GM18867 (cell line): ENCODE measurements around the gene GALNT2.

ENCODE experiments used
- ATAC-seq: cut with Tn5 transposase; IDR thresholded peaks from one replicate; pipeline ENCODE4 v1.9.1; 2021; ENCODE audit warnings: mild to moderate bottlenecking, moderate library complexity; ENCODE audit not compliant: unreplicated experiment

The GALNT2 gene

GRCh38 chr1:230174471-230175162, 107.6 kb downstream of the GALNT2 start:
- no peak for ATAC-seq

- ATAC-seq = no peak
These were observed 108.2 kb downstream of the GALNT2 start for GRCh38 chr1:230175163-230175747.

GRCh38 chr1:230175839-230176238, 108.8 kb downstream of the GALNT2 start:
- no peak for ATAC-seq

- ATAC-seq = no peak
These were observed 109.3 kb downstream of the GALNT2 start for GRCh38 chr1:230176326-230176725.

GRCh38 chr1:230176871-230177411, 109.9 kb downstream of the GALNT2 start:
- ATAC-seq = no peak

GRCh38 chr1:230179249-230179648, 112.2 kb downstream of the GALNT2 start:
- no peak for ATAC-seq

- ATAC-seq = no peak
These were observed 118.3 kb downstream of the GALNT2 start for GRCh38 chr1:230185076-230186001.

- ATAC-seq = no peak
These were observed 119.2 kb downstream of the GALNT2 start for GRCh38 chr1:230186003-230186863.

- no peak for ATAC-seq
These were observed 119.8 kb downstream of the GALNT2 start for GRCh38 chr1:230186874-230187273.

GRCh38 chr1:230187290-230187689, 120.3 kb downstream of the GALNT2 start:
- ATAC-seq = no peak

- no peak for ATAC-seq
These were observed 121.8 kb downstream of the GALNT2 start for GRCh38 chr1:230188826-230189225.

- no peak for ATAC-seq
These were observed 122.3 kb downstream of the GALNT2 start for GRCh38 chr1:230189341-230189740.

- ATAC-seq = no peak
These were observed 122.8 kb downstream of the GALNT2 start for GRCh38 chr1:230189824-230190223.

GRCh38 chr1:230191079-230191804, 124.2 kb downstream of the GALNT2 start:
- no peak for ATAC-seq

GRCh38 chr1:230191855-230192254, 124.8 kb downstream of the GALNT2 start:
- ATAC-seq = no peak

- ATAC-seq = no peak
These were observed 127.5 kb downstream of the GALNT2 start for GRCh38 chr1:230194525-230194924.

GRCh38 chr1:230195199-230195598, 128.2 kb downstream of the GALNT2 start:
- ATAC-seq = no peak

- ATAC-seq = no peak
These were observed 129.0 kb downstream of the GALNT2 start for GRCh38 chr1:230196077-230196476.

- no peak for ATAC-seq
These were observed 130.9 kb downstream of the GALNT2 start for GRCh38 chr1:230197644-230198567.
